Activated gamma-delta T cell treated with anti-CD3 and anti-CD28 coated beads, Interleukin-2, amount 50 U/mL, for 16 hours (primary cell): Measurements from ENCODE around the gene ANTXR1.

Experiments
- DNase-seq: peaks from one replicate; pipeline ENCODE4 v3.0.0-alpha.2; 2020; ENCODE audit warnings: low read depth

ANTXR1 gene

DNA sequence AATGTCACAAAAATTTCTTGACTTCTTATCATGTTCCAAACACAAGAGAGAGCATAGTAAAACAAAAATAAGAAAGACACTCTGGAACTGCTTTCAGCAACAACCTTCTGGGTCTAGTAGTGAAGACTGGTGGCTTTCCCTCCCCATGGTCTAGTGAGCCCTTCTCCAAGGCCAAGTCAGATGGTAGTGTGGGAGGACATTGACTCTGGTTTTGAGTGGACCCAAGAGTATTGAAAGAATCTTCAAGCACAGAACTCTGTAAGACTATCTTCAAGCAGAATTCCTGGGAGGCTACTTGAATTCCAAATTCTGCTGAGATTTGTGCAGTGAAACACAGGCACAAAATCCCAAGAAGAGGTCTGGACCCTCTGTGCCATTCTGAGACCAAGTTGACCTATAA is 21.1 kb downstream of the ANTXR1 start:
- DNase-seq: no peak

GRCh38 chr2:69034845-69035244 is 21.9 kb downstream of the ANTXR1 start:
- no peak for DNase-seq

GRCh38 chr2:69036926-69037325 is 23.9 kb downstream of the ANTXR1 start:
- DNase-seq: no peak

GRCh38 chr2:69041214-69041613 is 28.2 kb downstream of the ANTXR1 start:
- no peak for DNase-seq

DNA sequence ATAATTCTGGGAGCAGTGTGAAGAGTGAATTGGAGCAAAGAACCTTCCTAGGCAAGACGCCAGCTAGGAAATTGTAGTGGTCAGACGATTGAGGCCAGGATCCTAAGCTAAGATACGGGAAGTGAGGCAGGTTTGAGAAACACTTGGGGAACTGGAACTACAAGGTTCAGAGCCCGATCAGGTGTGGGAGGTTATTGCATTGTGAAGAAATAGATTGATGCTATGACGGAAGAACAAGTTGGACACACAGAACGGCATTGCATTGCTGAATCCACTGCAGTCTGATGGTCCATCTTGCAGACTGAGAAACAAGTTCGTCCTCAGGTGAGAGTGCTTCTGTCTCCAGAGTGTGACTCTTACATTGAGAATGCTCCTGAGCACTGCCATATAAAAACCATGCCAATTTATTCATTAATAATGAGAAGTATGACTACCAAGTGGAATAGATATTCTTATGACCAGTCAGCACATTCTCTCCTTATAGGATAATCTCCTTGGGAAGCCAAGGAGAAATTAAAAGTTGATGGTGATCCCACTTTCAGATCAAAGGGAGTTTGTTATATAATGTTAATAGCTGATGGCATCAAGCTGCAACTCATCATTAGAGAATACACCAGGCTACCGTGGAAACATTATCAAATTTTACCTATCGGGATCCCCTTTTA is 30.9 kb downstream of the ANTXR1 start:
- DNase-seq: no peak

GRCh38 chr2:69046221-69046662 is 33.3 kb downstream of the ANTXR1 start:
- DNase-seq: no peak

DNA sequence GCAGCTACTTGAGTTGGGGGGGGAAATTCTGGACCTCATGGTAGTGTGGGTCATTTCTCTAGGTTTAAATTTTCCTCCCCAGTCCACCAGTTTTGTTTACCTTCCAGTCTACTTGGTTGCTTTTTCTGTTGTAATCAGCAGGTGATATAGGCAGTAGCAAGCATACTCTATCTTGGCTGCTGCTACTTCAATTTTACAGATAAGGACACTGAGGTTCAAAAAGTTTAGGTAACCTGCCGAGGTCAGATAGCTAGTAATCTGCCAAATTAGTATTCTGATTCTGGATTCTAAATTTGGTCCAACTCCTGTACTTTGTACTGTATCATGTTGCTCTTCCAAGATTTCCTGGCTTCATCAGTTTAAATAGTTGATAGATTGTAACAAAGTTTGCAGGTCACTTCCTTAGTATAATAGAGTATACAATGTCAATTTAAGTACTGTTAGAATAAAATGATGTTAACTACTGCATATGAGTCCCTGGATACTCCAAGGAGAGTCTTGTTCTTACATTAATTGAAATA is 34.7 kb downstream of the ANTXR1 start:
- no peak for DNase-seq

- DNase-seq: no peak
Observed at GRCh38 chr2:69050802-69051201, 37.8 kb downstream of the ANTXR1 start.

- DNase-seq: no peak
Observed at GRCh38 chr2:69053416-69053965, 40.5 kb downstream of the ANTXR1 start.

DNA sequence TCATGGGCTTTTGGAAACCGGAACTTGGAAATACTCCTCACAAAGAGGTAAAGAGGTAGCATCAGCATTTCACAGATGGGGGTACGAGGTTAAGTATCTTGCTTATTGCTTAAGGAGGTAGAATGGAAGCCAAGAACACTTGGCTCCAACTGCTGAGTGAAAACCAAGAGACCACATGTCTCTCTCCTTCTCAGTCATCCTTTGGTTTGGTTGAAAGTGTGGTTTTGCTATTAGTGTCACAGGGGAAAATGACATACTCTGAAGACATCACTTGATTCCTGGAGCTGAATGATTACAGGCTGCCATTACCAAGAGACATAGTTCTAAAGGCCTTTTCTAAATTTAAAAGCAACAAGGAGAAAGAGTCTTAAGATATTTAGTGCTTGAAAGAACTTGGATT is 41.5 kb downstream of the ANTXR1 start:
- DNase-seq: no peak

GRCh38 chr2:69055688-69056470 is 42.9 kb downstream of the ANTXR1 start:
- DNase-seq: no peak

- DNase-seq: no peak
Observed at GRCh38 chr2:69057660-69058059, 44.7 kb downstream of the ANTXR1 start.

- DNase-seq: no peak
Observed at GRCh38 chr2:69059731-69060290, 46.8 kb downstream of the ANTXR1 start.

GRCh38 chr2:69060938-69061501 is 48.0 kb downstream of the ANTXR1 start:
- DNase-seq: no peak

DNA sequence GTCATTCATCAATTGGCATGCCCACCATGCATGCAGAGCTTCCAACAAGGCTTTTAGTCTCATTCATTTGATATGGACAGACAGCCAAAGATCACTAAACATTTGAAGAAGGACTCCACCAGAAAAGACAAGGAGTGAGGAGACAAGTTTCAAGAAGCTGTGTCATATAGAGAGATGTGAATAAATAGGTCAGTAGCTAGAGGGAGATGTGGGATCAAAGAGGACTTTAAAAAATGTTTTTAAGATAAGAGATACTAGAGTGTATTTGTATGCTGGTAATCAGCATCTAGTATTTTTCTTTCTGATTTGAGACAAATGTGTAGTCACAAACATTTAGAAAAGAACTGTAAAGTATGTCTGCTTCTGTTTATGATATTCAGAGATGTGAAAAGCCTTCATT is 48.5 kb downstream of the ANTXR1 start:
- no peak for DNase-seq

GRCh38 chr2:69062307-69062962 is 49.5 kb downstream of the ANTXR1 start:
- DNase-seq: no peak

DNA sequence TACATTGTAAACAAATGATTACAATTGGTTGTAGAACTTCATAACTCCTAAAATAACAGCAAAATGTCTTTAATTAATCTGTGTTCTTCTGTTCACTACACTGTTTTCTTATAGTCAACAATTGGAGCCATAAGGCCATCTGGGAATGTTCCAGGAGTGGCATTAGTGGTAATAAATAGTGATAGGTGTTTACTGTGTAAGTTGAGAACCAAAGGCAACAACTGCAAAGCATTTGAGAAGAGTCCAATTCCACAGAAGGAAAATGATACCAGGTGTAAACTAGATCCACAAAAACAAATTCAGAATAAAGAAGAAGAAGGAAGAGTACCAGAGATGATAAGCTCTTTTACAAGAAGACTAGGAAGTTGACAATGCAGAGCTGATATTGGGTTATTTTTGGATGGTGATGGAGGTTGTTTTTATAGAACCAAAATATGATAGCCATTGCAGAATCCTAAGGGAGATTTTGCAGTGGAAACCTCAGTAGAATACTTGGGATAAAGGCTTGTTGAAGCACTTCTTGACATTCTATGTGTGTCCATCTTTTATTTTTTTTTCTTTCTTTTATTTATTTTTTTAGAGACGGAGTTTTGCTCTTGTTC is 52.9 kb downstream of the ANTXR1 start:
- DNase-seq: no peak

DNA sequence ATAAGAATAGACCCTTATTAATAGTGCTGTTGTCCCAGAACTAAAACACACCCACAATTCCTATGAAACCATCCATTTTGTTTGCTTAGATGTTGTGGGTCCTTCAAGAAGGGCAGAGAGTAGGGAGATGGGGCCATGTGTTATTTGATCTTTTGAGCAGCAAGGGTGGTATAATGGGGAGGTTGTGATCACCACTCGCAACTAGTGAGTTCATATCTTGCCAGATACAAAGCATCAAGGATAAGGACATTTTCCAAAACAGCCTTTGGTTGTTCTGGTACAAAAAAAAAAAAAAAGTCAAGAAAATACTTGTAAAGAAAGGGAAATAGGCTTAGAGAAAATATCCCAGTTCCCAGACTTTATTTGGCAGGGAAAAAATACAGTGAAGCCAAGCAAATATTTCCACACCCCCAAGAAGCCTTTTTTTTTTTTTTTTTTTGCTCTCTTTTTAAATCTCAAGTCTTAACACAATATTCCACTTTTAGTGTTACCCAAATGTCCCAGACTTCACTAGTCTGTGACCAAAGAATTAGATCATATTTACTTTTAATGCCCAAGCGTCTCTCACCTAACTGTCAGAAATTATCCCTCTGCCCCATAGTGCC is 54.1 kb downstream of the ANTXR1 start:
- DNase-seq: no peak

GRCh38 chr2:69067866-69068265 is 54.9 kb downstream of the ANTXR1 start:
- no peak for DNase-seq

GRCh38 chr2:69070969-69071368 is 58.0 kb downstream of the ANTXR1 start:
- no peak for DNase-seq

DNA sequence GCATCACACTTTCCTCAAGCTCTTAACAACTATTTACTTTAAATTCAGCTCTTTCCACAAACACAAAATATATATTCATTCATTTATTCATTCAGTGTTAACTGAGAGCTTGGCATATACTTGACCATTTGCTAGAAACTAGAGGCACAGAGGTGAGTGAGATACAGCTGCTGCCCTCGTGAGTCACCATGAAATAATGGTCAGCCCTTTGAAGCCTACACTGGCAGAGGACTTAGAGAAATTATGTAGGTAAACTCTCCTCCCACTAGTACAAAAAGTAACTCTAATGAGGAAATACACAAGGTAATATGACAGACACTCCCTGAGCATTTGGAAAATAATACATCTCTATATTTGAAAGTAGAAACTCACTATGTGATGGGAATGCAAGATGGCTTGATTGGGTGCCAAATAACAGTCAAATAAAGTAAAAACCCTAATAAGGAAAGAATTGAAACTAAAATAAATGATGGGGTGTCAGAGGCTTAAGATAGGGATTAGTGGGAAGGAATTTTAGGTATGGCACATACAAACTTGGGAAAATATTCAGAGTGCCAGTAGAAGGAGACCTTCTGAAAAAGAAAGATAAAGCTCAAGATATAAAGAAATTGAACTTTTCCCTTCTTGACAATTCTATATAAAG is 61.1 kb downstream of the ANTXR1 start:
- no peak for DNase-seq
